ENCODE measurements around the gene MDFI.

GRCh38 chr6:41652866-41653652 lies 14.8 kb downstream of the MDFI start:
- TF ChIP-seq EMX1 (CRISPR knock-in tag; IDR thresholded peaks at IDR 0.05) (no peak), JUN (CRISPR knock-in tag; IDR thresholded peaks at IDR 0.05) (no peak), MAX (CRISPR knock-in tag; IDR thresholded peaks at IDR 0.05) (no peak), ELF4 (CRISPR knock-in tag; IDR thresholded peaks at IDR 0.05; ENCODE audit: low read depth) (no peak), ZNF281 (CRISPR knock-in tag; IDR thresholded peaks at IDR 0.05) (no peak), CTCF (IDR thresholded peaks at IDR 0.05) (no peak), FOXP1 (CRISPR knock-in tag; IDR thresholded peaks at IDR 0.05; ENCODE audit: borderline replicate concordance) (no peak), GTF2I (CRISPR knock-in tag; conservative IDR thresholded peaks at IDR 0.05) (no peak), KAT7 (CRISPR knock-in tag; IDR thresholded peaks at IDR 0.05; ENCODE audit: borderline replicate concordance) (no peak)
